Liver (tissue), 9 donors: ENCODE data around the gene DCDC2C. TPM values are rescaled to one million over a fixed set of nuclear protein-coding genes. Genes with fewer than 3 reads are reported as not detected.
"Not testable (repeated sequence)": the region's sequence is repeated elsewhere in the genome, so short reads cannot be mapped to it uniquely, and the experiment has no call there.

Source experiments
- DNase-seq: peaks from one replicate; pipeline ENCODE4 v3.0.0-alpha.2; 2017; ENCODE audit warnings: low spot score
- H3K27ac ChIP-seq, 2 donors: one replicate each; pipeline ENCODE4 v1.7.0; 2013; ENCODE audit warnings: inconsistent platforms in 2 of 2, low read length in 2 of 2, control low read depth in 1 of 2, low read depth in 1 of 2, mild to moderate bottlenecking in 1 of 2
- H3K27me3 ChIP-seq, 4 donors: one replicate each; pipeline versions ENCODE4 v1.6.1 to v1.7.0; 2013; ENCODE audit warnings: low read length in 3 of 4, inconsistent platforms in 1 of 4, mild to moderate bottlenecking in 1 of 4, moderate library complexity in 1 of 4; ENCODE audit not compliant: control insufficient read depth in 4 of 4, insufficient read depth in 4 of 4
- H3K36me3 ChIP-seq, 4 donors: one replicate each; pipeline versions ENCODE4 v1.6.1 to v1.7.0; 2013; ENCODE audit warnings: low read length in 3 of 4, mild to moderate bottlenecking in 3 of 4, low read depth in 1 of 4, moderate library complexity in 1 of 4; ENCODE audit not compliant: control insufficient read depth in 4 of 4, insufficient read depth in 3 of 4
- H3K4me1 ChIP-seq, 4 donors: one replicate each; pipeline versions ENCODE4 v1.6.1 to v1.7.0; 2013; ENCODE audit warnings: low read length in 3 of 4, mild to moderate bottlenecking in 3 of 4, moderate library complexity in 1 of 4; ENCODE audit not compliant: control insufficient read depth in 4 of 4, insufficient read depth in 4 of 4
- H3K4me3 ChIP-seq, 3 donors: one replicate each; pipeline versions ENCODE4 v1.6.1 to v1.7.0; 2013; ENCODE audit warnings: low read length in 3 of 3, control low read depth in 1 of 3, low read depth in 1 of 3, mild to moderate bottlenecking in 1 of 3
- H3K9ac ChIP-seq, 2 donors: one replicate each; pipeline ENCODE4 v1.7.0; 2013; ENCODE audit warnings: low read length in 2 of 2, mild to moderate bottlenecking in 2 of 2, moderate library complexity in 2 of 2, control low read depth in 1 of 2, low read depth in 1 of 2
- H3K9me3 ChIP-seq, 4 donors: one replicate each; pipeline versions ENCODE4 v1.6.1 to v1.7.0; 2013; ENCODE audit warnings: low read length in 3 of 4; ENCODE audit not compliant: control insufficient read depth in 4 of 4
- EGR1 ChIP-seq, 2 donors: IDR thresholded peaks; 2 replicates each; pipeline ENCODE4 v1.6.1; 2016 to 2018; ENCODE audit warnings: antibody characterized with exemption in 2 of 2, low read depth in 2 of 2
- GABPA ChIP-seq, 2 donors: IDR thresholded peaks in 1 of 2; conservative IDR thresholded peaks in 1 of 2; 2 replicates each; pipeline ENCODE4 v1.6.1; 2016; ENCODE audit warnings: antibody characterized with exemption in 2 of 2, mild to moderate bottlenecking in 1 of 2, moderate library complexity in 1 of 2
- HNF4A ChIP-seq, 2 donors: conservative IDR thresholded peaks; 2 replicates each; pipeline ENCODE4 v1.6.1; 2016; ENCODE audit warnings: antibody characterized with exemption in 2 of 2, mild to moderate bottlenecking in 2 of 2
- JUND ChIP-seq, 2 donors: IDR thresholded peaks; 2 replicates each; pipeline ENCODE4 v1.6.1; 2016; ENCODE audit warnings: antibody characterized with exemption in 2 of 2
- NR2F2 ChIP-seq: IDR thresholded peaks from 2 replicates; pipeline ENCODE4 v1.6.1; 2016; ENCODE audit warnings: antibody characterized with exemption
- RXRA ChIP-seq, 2 donors: IDR thresholded peaks; 2 replicates each; pipeline ENCODE4 v1.6.1; 2017 to 2018; ENCODE audit warnings: antibody characterized with exemption in 2 of 2, mild to moderate bottlenecking in 1 of 2
- SP1 ChIP-seq: IDR thresholded peaks from 2 replicates; pipeline ENCODE4 v1.6.1; 2018; ENCODE audit warnings: antibody characterized with exemption, mild to moderate bottlenecking
- YY1 ChIP-seq: IDR thresholded peaks from 2 replicates; pipeline ENCODE4 v1.6.1; 2016; ENCODE audit warnings: antibody characterized with exemption, mild to moderate bottlenecking
- WGBS: extraction: QIAGEN DNeasy Blood & Tissue Kit; methylation state at CpG from one replicate; pipeline ENCODE4 v1.1.7; 2013; 5-methylcytosine and 5-hydroxymethylcytosine counted together
- polyA plus RNA-seq, 2 donors: library from polyadenylated mRNA; stranded (reverse) in 1 of 2; unstranded in 1 of 2; fragments of 200-250 nt in 1 of 2; fragments of >200 nt in 1 of 2; fragmentation: Nextera tagmentation in 1 of 2; extraction: Ambion mirVana in 1 of 2; gene quantifications; one replicate each; pipeline versions ENCODE4 v1.2.1 to v1.2.3, GENCODE V29; 2013 to 2015
- total RNA-seq, 2 donors: library from RNA; depleted of rRNA; stranded (reverse); fragments of >200 nt; gene quantifications; one replicate each; pipeline ENCODE4 v1.2.3, GENCODE V29; 2014
- TF ChIP-seq, protein P1 (sequence below): fragments of 150-350 bp; IDR thresholded peaks from 2 replicates; pipeline ENCODE4 v1.5.1; 2017; ENCODE audit warnings: improper control_type of control experiment, low read depth, low read length; ENCODE audit not compliant: missing input control
- TF ChIP-seq, protein P2 (sequence below): IDR thresholded peaks from 2 replicates; pipeline ENCODE4 v1.6.1; 2016; ENCODE audit warnings: antibody characterized with exemption, mild to moderate bottlenecking
- TF ChIP-seq, protein P3 (sequence below): IDR thresholded peaks from 2 replicates; pipeline ENCODE4 v1.6.1; 2016; ENCODE audit warnings: antibody characterized with exemption
- donor health status: healthy.
- donor health status: healthy.
- donor health status: healthy.
- donor health status: healthy.
- donor health status: healthy.

The DCDC2C gene
- total and polyA plus RNA-seq, 4 donors = not detected

DNA sequence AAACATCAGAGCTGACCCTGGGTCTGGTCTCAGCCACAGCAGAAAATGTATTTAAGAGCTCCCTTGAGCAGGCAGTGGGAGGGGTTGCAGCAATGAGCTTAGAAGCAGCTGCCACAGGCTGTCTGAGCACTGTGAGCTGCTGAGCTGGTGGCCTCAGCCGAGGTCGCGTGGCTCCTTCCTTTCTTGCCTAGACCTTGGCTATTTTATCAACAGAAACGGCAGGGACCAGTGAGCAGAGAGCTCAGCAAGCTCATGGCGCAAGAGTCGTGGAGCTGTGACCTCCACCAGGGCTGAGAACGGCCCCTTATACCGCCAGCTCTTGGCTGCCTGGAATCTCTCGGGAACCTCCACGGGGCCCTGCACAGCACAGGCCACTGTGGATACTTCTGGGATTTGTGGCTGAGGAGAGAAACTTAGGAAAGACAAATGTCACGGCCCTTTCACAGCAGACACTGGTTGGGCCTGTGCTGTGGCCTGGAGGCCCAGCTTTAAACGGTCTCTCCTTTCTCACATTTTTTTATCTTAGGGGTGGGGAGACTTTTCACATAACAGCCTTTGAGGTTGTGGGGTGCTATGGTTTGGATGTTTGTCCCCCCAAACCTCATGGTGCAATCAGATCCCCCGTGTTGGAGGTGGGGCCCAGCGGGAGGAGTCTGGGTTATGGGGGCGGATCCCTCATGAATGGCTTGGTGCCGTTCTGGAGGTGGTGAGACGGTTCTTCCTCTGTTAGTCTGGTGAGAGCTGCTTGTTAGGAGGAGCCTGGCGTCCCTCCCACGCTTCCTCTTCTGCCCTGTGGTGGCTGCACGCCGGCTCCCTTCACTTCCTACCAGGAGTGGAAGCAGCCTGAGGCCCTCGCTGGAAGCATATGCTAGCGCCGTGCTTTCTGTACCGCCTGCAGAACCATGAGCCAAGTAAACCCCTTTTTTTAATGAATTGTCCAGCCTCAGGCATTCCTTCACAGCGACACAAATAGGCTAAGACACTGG lies 43.6 kb upstream of the DCDC2C start:
- H3K4me3 ChIP-seq = no peak overlapping the region
- TF ChIP-seq NR2F2 (peak; percentile 57), JUND (IDR thresholded peaks at IDR 0.05) (no peak)
- peak overlapping the region in 1 of 2 donors; percentile 12 for H3K27ac ChIP-seq
- H3K27me3 ChIP-seq = no peaks in the 10 kb centered on the region
- H3K9ac ChIP-seq = no peak overlapping the region
- H3K4me1 ChIP-seq = peaks cover 0 to 4% (median 0%) of the 10 kb centered on the region in 4 donors
- no peaks in the 10 kb centered on the region for H3K36me3 ChIP-seq
- 81% methylated on average over 26 of the region's 26 CpGs for WGBS
- no peaks in the 10 kb centered on the region for H3K9me3 ChIP-seq
- DNase-seq = no peak

DNA sequence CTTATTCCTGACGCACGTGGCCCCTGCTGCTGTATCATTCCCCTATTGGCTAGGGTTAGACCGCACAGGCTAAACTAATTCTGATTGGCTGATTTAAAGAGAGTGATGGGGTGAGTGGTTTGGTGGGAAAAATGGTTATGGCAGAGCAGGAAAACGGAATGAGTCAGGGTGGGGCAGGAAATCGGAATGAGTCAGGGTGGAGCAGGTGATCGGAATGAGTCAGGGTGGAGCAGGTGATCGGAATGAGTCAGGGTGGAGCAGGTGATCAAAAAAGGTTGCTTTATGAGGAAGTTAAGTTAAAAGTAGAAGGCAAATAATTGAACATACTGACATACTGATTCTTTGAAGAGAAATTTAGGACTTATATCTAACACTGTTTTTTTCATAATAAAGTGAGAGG lies 42.7 kb upstream of the DCDC2C start:
- not testable (repeated sequence) for H3K27me3 ChIP-seq, H3K4me3 ChIP-seq, H3K9me3 ChIP-seq, H3K4me1 ChIP-seq, H3K9ac ChIP-seq, H3K27ac ChIP-seq, DNase-seq, H3K36me3 ChIP-seq
- WGBS = 88% methylated on average over 7 of the region's 7 CpGs

DNA sequence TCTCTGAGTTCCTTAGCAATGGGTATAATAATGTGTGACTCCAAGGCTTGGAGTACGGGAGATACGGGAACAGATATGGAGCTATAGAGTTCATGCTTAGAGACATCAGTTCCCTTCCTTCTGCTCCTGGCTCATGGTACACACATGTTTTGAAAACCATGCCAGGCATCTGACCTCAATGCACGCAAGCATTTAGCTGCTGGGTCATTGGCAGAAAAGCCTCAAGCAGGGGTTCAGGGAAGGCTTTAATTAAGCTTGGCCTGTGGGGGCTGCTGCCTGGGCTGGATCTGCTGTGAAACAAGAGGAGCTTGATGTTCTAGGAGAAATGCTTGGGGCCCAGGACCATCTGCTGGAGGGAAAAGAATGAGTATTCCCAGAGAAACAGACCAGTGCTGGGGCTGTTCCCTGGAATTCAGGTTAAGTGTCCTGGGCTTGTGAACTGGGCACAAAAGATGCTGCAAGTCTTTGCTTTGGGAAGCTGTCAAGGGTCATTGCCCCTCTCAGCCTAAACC lies 42.2 kb upstream of the DCDC2C start:
- no peaks in the 10 kb centered on the region for H3K9me3 ChIP-seq
- H3K4me3 ChIP-seq = no peak overlapping the region
- H3K9ac ChIP-seq = no peak overlapping the region
- H3K27ac ChIP-seq = no peak overlapping the region
- peak in 1 of 2 donors; percentile 39 for TF ChIP-seq RXRA (IDR thresholded peaks at IDR 0.05)
- TF ChIP-seq, protein P1, sequence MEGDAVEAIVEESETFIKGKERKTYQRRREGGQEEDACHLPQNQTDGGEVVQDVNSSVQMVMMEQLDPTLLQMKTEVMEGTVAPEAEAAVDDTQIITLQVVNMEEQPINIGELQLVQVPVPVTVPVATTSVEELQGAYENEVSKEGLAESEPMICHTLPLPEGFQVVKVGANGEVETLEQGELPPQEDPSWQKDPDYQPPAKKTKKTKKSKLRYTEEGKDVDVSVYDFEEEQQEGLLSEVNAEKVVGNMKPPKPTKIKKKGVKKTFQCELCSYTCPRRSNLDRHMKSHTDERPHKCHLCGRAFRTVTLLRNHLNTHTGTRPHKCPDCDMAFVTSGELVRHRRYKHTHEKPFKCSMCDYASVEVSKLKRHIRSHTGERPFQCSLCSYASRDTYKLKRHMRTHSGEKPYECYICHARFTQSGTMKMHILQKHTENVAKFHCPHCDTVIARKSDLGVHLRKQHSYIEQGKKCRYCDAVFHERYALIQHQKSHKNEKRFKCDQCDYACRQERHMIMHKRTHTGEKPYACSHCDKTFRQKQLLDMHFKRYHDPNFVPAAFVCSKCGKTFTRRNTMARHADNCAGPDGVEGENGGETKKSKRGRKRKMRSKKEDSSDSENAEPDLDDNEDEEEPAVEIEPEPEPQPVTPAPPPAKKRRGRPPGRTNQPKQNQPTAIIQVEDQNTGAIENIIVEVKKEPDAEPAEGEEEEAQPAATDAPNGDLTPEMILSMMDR = no peak
- H3K4me1 ChIP-seq = peaks cover 0 to 3% (median 0%) of the 10 kb centered on the region in 4 donors
- no peaks in the 10 kb centered on the region for H3K27me3 ChIP-seq
- WGBS = 89% methylated on average over 3 of the region's 3 CpGs
- no peaks in the 10 kb centered on the region for H3K36me3 ChIP-seq
- DNase-seq = no peak

DNA sequence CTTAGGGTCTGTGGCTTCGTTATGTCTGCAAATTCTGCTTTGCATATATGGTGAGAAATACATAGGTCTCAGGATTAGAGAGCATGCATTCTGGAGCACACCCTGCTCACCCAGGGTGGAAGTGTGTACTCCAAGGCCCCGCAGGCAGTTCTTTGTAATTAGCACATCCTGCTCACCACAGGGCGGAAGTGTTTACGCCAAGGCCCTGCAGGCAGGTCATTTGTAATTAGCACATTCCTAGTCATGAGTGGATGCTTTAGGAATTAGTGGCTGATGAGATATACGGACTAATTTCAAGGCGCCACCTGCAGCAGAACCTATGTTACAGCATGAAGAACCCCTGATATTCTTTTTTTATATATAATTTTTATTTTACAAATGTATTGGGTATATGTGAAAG lies 41.1 kb upstream of the DCDC2C start:
- no peaks in the 10 kb centered on the region for H3K4me1 ChIP-seq
- H3K4me3 ChIP-seq = no peak overlapping the region
- H3K36me3 ChIP-seq = no peaks in the 10 kb centered on the region
- no peak overlapping the region for H3K9ac ChIP-seq
- H3K27ac ChIP-seq = no peak overlapping the region
- 85% methylated on average over 6 of the region's 6 CpGs for WGBS
- no peak for DNase-seq
- no peaks in the 10 kb centered on the region for H3K27me3 ChIP-seq
- no peaks in the 10 kb centered on the region for H3K9me3 ChIP-seq
- TF ChIP-seq YY1 (no peak), EGR1 (IDR thresholded peaks at IDR 0.05; ENCODE audit: low read depth in 2 of 2) (no peak), SP1 (no peak), HNF4A (conservative IDR thresholded peaks at IDR 0.05) (no peak), GABPA (IDR thresholded peaks at IDR 0.05 in 1 of 2, conservative IDR thresholded peaks at IDR 0.05 in 1 of 2) (no peak)
- TF ChIP-seq, protein P2, sequence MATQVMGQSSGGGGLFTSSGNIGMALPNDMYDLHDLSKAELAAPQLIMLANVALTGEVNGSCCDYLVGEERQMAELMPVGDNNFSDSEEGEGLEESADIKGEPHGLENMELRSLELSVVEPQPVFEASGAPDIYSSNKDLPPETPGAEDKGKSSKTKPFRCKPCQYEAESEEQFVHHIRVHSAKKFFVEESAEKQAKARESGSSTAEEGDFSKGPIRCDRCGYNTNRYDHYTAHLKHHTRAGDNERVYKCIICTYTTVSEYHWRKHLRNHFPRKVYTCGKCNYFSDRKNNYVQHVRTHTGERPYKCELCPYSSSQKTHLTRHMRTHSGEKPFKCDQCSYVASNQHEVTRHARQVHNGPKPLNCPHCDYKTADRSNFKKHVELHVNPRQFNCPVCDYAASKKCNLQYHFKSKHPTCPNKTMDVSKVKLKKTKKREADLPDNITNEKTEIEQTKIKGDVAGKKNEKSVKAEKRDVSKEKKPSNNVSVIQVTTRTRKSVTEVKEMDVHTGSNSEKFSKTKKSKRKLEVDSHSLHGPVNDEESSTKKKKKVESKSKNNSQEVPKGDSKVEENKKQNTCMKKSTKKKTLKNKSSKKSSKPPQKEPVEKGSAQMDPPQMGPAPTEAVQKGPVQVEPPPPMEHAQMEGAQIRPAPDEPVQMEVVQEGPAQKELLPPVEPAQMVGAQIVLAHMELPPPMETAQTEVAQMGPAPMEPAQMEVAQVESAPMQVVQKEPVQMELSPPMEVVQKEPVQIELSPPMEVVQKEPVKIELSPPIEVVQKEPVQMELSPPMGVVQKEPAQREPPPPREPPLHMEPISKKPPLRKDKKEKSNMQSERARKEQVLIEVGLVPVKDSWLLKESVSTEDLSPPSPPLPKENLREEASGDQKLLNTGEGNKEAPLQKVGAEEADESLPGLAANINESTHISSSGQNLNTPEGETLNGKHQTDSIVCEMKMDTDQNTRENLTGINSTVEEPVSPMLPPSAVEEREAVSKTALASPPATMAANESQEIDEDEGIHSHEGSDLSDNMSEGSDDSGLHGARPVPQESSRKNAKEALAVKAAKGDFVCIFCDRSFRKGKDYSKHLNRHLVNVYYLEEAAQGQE = no peak
- TF ChIP-seq, protein P3, sequence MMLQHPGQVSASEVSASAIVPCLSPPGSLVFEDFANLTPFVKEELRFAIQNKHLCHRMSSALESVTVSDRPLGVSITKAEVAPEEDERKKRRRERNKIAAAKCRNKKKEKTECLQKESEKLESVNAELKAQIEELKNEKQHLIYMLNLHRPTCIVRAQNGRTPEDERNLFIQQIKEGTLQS = no peak
- TF ChIP-seq, protein P1 = no peak
